ENCODE data around the gene ZNF736. TPM values are rescaled to one million over a fixed set of nuclear protein-coding genes. Genes with fewer than 3 reads are reported as not detected.
"Not testable (repeated sequence)": the region's sequence is repeated elsewhere in the genome, so short reads cannot be mapped to it uniquely, and the experiment has no call there.

The ZNF736 gene
- total RNA-seq, 4 donors from 2014 or later: 7.0 to 12.7 (median 9.2) TPM

GRCh38 chr7:64294701-64295420 is 18.9 kb upstream of the ZNF736 start:
- no peaks in the 10 kb centered on the region for H3K36me3 ChIP-seq
- H3K4me3 ChIP-seq: no peak overlapping the region
- WGBS, 2 donors (ENCODE audit: low coverage in 1 of 2): 40% methylated on average over 1 of the region's 1 CpG; no CpG with 5 or more reads in 1 of the 2 donors
- H3K27ac ChIP-seq: no peak overlapping the region
- DNase-seq: no peak
- no peaks in the 10 kb centered on the region for H3K9me3 ChIP-seq
- TF ChIP-seq POLR2AphosphoS5 (IDR thresholded peaks at IDR 0.05) (no peak), EP300 (IDR thresholded peaks at IDR 0.05; ENCODE audit: low read depth) (no peak), POLR2A (IDR thresholded peaks at IDR 0.05) (no peak)
- TF ChIP-seq, protein P1, sequence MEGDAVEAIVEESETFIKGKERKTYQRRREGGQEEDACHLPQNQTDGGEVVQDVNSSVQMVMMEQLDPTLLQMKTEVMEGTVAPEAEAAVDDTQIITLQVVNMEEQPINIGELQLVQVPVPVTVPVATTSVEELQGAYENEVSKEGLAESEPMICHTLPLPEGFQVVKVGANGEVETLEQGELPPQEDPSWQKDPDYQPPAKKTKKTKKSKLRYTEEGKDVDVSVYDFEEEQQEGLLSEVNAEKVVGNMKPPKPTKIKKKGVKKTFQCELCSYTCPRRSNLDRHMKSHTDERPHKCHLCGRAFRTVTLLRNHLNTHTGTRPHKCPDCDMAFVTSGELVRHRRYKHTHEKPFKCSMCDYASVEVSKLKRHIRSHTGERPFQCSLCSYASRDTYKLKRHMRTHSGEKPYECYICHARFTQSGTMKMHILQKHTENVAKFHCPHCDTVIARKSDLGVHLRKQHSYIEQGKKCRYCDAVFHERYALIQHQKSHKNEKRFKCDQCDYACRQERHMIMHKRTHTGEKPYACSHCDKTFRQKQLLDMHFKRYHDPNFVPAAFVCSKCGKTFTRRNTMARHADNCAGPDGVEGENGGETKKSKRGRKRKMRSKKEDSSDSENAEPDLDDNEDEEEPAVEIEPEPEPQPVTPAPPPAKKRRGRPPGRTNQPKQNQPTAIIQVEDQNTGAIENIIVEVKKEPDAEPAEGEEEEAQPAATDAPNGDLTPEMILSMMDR (IDR thresholded peaks at IDR 0.05): no peak
- H3K4me1 ChIP-seq: no peaks in the 10 kb centered on the region
- intact Hi-C loops (cut with DNase I; ENCODE audit: low total_unique reads): no loop called here
- H3K27me3 ChIP-seq: no peaks in the 10 kb centered on the region
- in situ Hi-C loops (cut with MboI; ENCODE audit: low pct_ligation_motif_present in 1 of 4, low pct_unique_long_range_greater_than_20kb in 1 of 4, low sequenced_read_pairs in 3 of 4): loop anchor here in 1 of 4 donors (25.0 kb wide), 1 partner anchor 92 kb away; no protein-coding TSS in a partner anchor

- H3K4me1 ChIP-seq; H3K36me3 ChIP-seq; H3K27ac ChIP-seq; DNase-seq; H3K27me3 ChIP-seq; intact Hi-C loops (cut with DNase I; ENCODE audit: low total_unique reads); H3K9me3 ChIP-seq; H3K4me3 ChIP-seq: not testable (repeated sequence)
- in situ Hi-C loops (cut with MboI; ENCODE audit: low pct_ligation_motif_present in 1 of 4, low pct_unique_long_range_greater_than_20kb in 1 of 4, low sequenced_read_pairs in 3 of 4): loop anchor here in 1 of 4 donors (25.0 kb wide), 1 partner anchor 90 kb away; no protein-coding TSS in a partner anchor
- WGBS, 2 donors (ENCODE audit: low coverage in 1 of 2): 68% methylated on average over 1 of the region's 1 CpG; no CpG with 5 or more reads in 1 of the 2 donors
Measured at GRCh38 chr7:64297418-64297817, 16.3 kb upstream of the ZNF736 start.

DNA sequence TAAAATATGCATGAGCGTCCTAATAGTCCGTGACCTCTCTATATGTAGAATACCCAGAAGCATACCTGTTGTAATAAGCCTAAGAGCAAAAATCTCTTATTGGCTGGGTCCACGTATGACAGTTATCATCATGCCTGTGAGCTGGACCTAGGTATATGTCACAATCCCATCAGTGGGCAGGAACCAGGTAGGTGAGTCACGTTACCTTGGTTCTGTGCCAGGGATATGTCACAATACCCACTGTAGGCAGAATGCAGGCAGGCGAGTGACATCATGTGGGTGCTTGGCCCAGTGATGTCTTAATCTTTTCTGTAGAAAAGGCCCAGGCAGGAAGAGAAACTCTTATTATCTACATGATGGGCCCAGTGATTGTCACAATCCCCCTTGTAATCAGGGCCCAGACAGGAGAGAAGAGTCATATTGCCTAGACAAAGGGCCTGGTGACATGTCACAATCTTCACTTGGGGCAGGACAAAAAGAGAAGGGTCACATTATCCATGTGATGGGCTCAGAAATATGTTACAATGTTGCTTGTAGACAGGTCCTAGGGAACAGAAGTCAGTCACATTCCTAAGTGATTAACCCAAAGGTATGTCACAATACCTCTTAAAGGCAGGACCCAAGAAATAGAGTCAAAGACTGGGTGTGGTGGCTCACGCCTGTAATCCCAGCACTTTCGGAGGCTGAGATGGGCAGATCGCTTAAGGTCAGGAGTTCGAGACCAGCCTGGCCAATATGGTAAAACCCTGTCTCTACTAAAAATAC is 12.9 kb upstream of the ZNF736 start:
- no peak for DNase-seq
- intact Hi-C loops (cut with DNase I; ENCODE audit: low total_unique reads): no loop called here
- Histone ChIP-seq H3K9me3 (no peaks in the 10 kb centered on the region), H3K27ac (no peak overlapping the region), H3K27me3 (no peaks in the 10 kb centered on the region), H3K36me3 (no peaks in the 10 kb centered on the region), H3K4me1 (no peaks in the 10 kb centered on the region), H3K4me3 (no peak overlapping the region)
- in situ Hi-C loops (cut with MboI; ENCODE audit: low pct_ligation_motif_present in 1 of 4, low pct_unique_long_range_greater_than_20kb in 1 of 4, low sequenced_read_pairs in 3 of 4): loop anchor here in 3 of 4 donors (25.0 kb wide), 2 partner anchors 261 to 361 kb away; partner anchors contain the start of genes ZNF680 (in 2 of the 3) and ZNF107 (in 1 of the 3)
- WGBS, 2 donors (ENCODE audit: low coverage in 1 of 2): 85 to 92% methylated on average over 5 to 9 of the region's 9 CpGs
- no peak for TF ChIP-seq POLR2AphosphoS5 (IDR thresholded peaks at IDR 0.05)
- TF ChIP-seq EP300 (IDR thresholded peaks at IDR 0.05; ENCODE audit: low read depth): no peak
- TF ChIP-seq, protein P1 (IDR thresholded peaks at IDR 0.05): no peak
- no peak for TF ChIP-seq POLR2A (IDR thresholded peaks at IDR 0.05)

- H3K27ac ChIP-seq: peak overlapping the region; percentile 76 to 88 (median 82)
- no peaks in the 10 kb centered on the region for H3K9me3 ChIP-seq
- intact Hi-C loops (cut with DNase I; ENCODE audit: low total_unique reads) (no loop called here), in situ Hi-C loops (cut with MboI; ENCODE audit: low pct_ligation_motif_present in 1 of 4, low pct_unique_long_range_greater_than_20kb in 1 of 4, low sequenced_read_pairs in 3 of 4) (loop anchor here in 3 of 4 donors (25.0 kb wide), 2 partner anchors 255 to 355 kb away; partner anchors contain the start of genes ZNF680 (in 2 of the 3) and ZNF107 (in 1 of the 3))
- H3K4me3 ChIP-seq: peak overlapping the region; percentile 26 to 57 (median 37)
- 7 to 53% methylated on average over 2 to 26 of the region's 33 CpGs for WGBS, 2 donors (ENCODE audit: low coverage in 1 of 2)
- no peaks in the 10 kb centered on the region for H3K27me3 ChIP-seq
- DNase-seq: peak; percentile 96
- TF ChIP-seq EP300 (IDR thresholded peaks at IDR 0.05; ENCODE audit: low read depth) (no peak), POLR2A (IDR thresholded peaks at IDR 0.05) (peak; percentile 56), POLR2AphosphoS5 (IDR thresholded peaks at IDR 0.05) (peak; percentile 60 to 63 (median 61))
- TF ChIP-seq, protein P1 (IDR thresholded peaks at IDR 0.05): peak in 3 of 5 experiments; percentile 18 to 59 (median 47)
- H3K4me1 ChIP-seq: peaks cover 4 to 12% (median 7%) of the 10 kb centered on the region in 4 donors
- H3K36me3 ChIP-seq: no peaks in the 10 kb centered on the region
Measured at GRCh38 chr7:64307254-64308015, 6.3 kb upstream of the ZNF736 start.

Data from transverse colon (tissue), 4 donors.